PFSK-1 (cell line): ENCODE results near the gene HACD2.

Source experiments
- POLR2AphosphoS5 ChIP-seq: IDR thresholded peaks from 2 replicates; pipeline ENCODE4 v1.6.1; 2012; ENCODE audit warnings: low read depth, mild to moderate bottlenecking, control low read depth, low read length, moderate library complexity
- TAF1 ChIP-seq: IDR thresholded peaks from 2 replicates; pipeline ENCODE4 v1.6.1; 2012; ENCODE audit warnings: low read length, control low read depth, borderline replicate concordance; ENCODE audit not compliant: insufficient read depth

DNA sequence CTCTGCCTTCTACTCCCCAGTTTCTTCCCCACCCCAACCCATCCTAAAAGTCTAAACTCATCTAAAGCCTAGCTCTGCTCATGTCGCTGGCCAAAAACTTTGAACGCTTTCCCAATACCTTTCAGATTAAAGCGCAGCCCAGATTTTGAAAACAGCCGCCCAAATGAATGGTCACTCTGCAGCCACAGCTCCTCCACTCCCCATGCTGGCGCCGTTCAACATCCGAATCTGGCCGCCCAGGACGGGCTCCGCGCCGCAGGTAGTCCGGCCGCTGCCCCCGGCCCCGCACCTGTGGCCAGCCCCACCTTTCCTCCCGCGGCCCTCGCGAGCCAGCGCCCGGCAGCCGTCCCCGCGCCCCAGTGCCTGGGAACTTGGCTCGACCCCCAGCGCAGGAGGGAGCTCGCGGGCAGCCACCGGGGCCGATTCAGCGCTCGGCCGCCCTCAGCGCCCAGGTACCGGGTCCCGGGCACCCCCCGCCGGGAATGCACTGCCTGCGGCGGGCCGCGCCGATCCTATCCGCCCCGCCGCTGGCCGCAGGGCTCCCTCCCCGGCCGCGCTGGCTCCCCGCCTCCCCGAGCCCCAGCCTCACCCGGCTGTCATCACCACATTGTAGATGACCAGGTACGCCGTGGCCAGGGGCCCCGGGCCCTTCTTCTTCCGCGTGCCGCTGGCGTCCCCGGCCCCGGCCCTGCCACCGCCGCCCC, 417 bp downstream of the HACD2 start:
- no peak for TF ChIP-seq TAF1
- TF ChIP-seq POLR2AphosphoS5 = no peak
